HG02885 (cell line): Measurements from ENCODE around the gene LEMD2.

Experiments used
- ATAC-seq: cut with Tn5 transposase; IDR thresholded peaks from one replicate; pipeline ENCODE4 v1.9.1; 2021; ENCODE audit warnings: mild to moderate bottlenecking; ENCODE audit not compliant: unreplicated experiment, poor library complexity

Gene LEMD2

GRCh38 chr6:33727126-33727525 lies 61.8 kb downstream of the LEMD2 start:
- ATAC-seq: no peak

- ATAC-seq: no peak
These were observed 62.2 kb downstream of the LEMD2 start for GRCh38 chr6:33726696-33727095.

GRCh38 chr6:33725891-33726673 lies 62.8 kb downstream of the LEMD2 start:
- no peak for ATAC-seq

GRCh38 chr6:33725222-33725621 lies 63.7 kb downstream of the LEMD2 start:
- ATAC-seq: no peak

GRCh38 chr6:33724102-33725023 lies 64.6 kb downstream of the LEMD2 start:
- no peak for ATAC-seq

GRCh38 chr6:33723371-33724085 lies 65.4 kb downstream of the LEMD2 start:
- ATAC-seq: no peak

- ATAC-seq: no peak
These were observed 66.8 kb downstream of the LEMD2 start for GRCh38 chr6:33722103-33722623.

GRCh38 chr6:33721508-33721907 lies 67.4 kb downstream of the LEMD2 start:
- ATAC-seq: no peak
